Suprapubic skin (tissue), 4 donors: ENCODE results near the gene PRTG.

ENCODE experiments used
- EP300 ChIP-seq: sonication (generic); formaldehyde crosslinking; IDR thresholded peaks from one replicate; pipeline ENCODE4 v1.6.1; 2017; ENCODE audit warnings: antibody characterized with exemption
- POLR2A ChIP-seq, 2 donors: fragments of 450-650 bp; IDR thresholded peaks; one replicate each; pipeline ENCODE4 v1.6.1; 2017; ENCODE audit warnings: antibody characterized with exemption in 2 of 2, mild to moderate bottlenecking in 2 of 2, moderate library complexity in 2 of 2
- POLR2AphosphoS5 ChIP-seq, 3 donors: sonication (generic); formaldehyde crosslinking; IDR thresholded peaks; one replicate each; pipeline ENCODE4 v1.6.1; 2017; ENCODE audit warnings: antibody characterized with exemption in 3 of 3
- TF ChIP-seq, protein P1 (sequence below), 2 donors: fragments of 200-600 bp in 1 of 2; fragments of 450-650 bp in 1 of 2; sonication (generic) in 1 of 2; IDR thresholded peaks; one replicate each; pipeline ENCODE4 v1.5.1; 2016 to 2019; ENCODE audit warnings: antibody characterized with exemption in 2 of 2, mild to moderate bottlenecking in 1 of 2, moderate library complexity in 1 of 2

GRCh38 chr15:55588815-55589115 lies 154.2 kb downstream of the PRTG start:
- TF ChIP-seq, protein P1, sequence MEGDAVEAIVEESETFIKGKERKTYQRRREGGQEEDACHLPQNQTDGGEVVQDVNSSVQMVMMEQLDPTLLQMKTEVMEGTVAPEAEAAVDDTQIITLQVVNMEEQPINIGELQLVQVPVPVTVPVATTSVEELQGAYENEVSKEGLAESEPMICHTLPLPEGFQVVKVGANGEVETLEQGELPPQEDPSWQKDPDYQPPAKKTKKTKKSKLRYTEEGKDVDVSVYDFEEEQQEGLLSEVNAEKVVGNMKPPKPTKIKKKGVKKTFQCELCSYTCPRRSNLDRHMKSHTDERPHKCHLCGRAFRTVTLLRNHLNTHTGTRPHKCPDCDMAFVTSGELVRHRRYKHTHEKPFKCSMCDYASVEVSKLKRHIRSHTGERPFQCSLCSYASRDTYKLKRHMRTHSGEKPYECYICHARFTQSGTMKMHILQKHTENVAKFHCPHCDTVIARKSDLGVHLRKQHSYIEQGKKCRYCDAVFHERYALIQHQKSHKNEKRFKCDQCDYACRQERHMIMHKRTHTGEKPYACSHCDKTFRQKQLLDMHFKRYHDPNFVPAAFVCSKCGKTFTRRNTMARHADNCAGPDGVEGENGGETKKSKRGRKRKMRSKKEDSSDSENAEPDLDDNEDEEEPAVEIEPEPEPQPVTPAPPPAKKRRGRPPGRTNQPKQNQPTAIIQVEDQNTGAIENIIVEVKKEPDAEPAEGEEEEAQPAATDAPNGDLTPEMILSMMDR (IDR thresholded peaks at IDR 0.05): no peak
- TF ChIP-seq POLR2A (IDR thresholded peaks at IDR 0.05) (no peak), POLR2AphosphoS5 (IDR thresholded peaks at IDR 0.05) (no peak), EP300 (no peak)
